SKM-1 (cell line): Measurements from ENCODE around the gene PLA2R1.
"Not testable (repeated sequence)": the region's sequence is repeated elsewhere in the genome, so short reads cannot be mapped to it uniquely, and the experiment has no call there.

ENCODE experiments used
- DNase-seq: peaks from one replicate; lab custom pipeline; 2025; ENCODE audit not compliant: unreplicated experiment; lab: John Stamatoyannopoulos, UW

Gene PLA2R1

GRCh38 chr2:160063879-160064612, 1.6 kb upstream of the PLA2R1 start:
- DNase-seq, result no peak

GRCh38 chr2:160063271-160063670, 856 bp upstream of the PLA2R1 start:
- DNase-seq, result no peak

GRCh38 chr2:160061944-160062291, 497 bp downstream of the PLA2R1 start:
- DNase-seq, result no peak

- DNase-seq, result no peak
Observed at GRCh38 chr2:160061533-160061932, 882 bp downstream of the PLA2R1 start.

GRCh38 chr2:160060297-160060696, 2.1 kb downstream of the PLA2R1 start:
- DNase-seq, result no peak

GRCh38 chr2:160057356-160057755, 5.1 kb downstream of the PLA2R1 start:
- no peak for DNase-seq

- DNase-seq, result no peak
Observed at GRCh38 chr2:160055726-160056108, 6.7 kb downstream of the PLA2R1 start.

- DNase-seq, result no peak
Observed at GRCh38 chr2:160054984-160055725, 7.3 kb downstream of the PLA2R1 start.

GRCh38 chr2:160053946-160054345, 8.5 kb downstream of the PLA2R1 start:
- DNase-seq, result no peak

- no peak for DNase-seq
Observed at GRCh38 chr2:160052531-160052930, 9.9 kb downstream of the PLA2R1 start.

GRCh38 chr2:160051371-160051800, 11.0 kb downstream of the PLA2R1 start:
- DNase-seq, result no peak

GRCh38 chr2:160050147-160050546, 12.3 kb downstream of the PLA2R1 start:
- DNase-seq, result no peak

- DNase-seq, result no peak
Observed at GRCh38 chr2:160045703-160046210, 16.7 kb downstream of the PLA2R1 start.

- DNase-seq, result no peak
Observed at GRCh38 chr2:160044728-160045127, 17.7 kb downstream of the PLA2R1 start.

- no peak for DNase-seq
Observed at GRCh38 chr2:160043265-160043664, 19.1 kb downstream of the PLA2R1 start.

- DNase-seq, result no peak
Observed at GRCh38 chr2:160042054-160042453, 20.4 kb downstream of the PLA2R1 start.

GRCh38 chr2:160041091-160041490, 21.3 kb downstream of the PLA2R1 start:
- no peak for DNase-seq

GRCh38 chr2:160039166-160039903, 23.1 kb downstream of the PLA2R1 start:
- no peak for DNase-seq

GRCh38 chr2:160038662-160039061, 23.8 kb downstream of the PLA2R1 start:
- DNase-seq, result not testable (repeated sequence)

- no peak for DNase-seq
Observed at GRCh38 chr2:160036736-160037135, 25.7 kb downstream of the PLA2R1 start.

GRCh38 chr2:160035125-160035524, 27.3 kb downstream of the PLA2R1 start:
- DNase-seq, result no peak

GRCh38 chr2:160034396-160034795, 28.0 kb downstream of the PLA2R1 start:
- no peak for DNase-seq
